Endometrium (tissue), 2 donors: ENCODE data around the gene SLC16A13.
"Not testable (repeated sequence)": the region's sequence is repeated elsewhere in the genome, so short reads cannot be mapped to it uniquely, and the experiment has no call there.

ENCODE experiments used
- FAIRE-seq: peaks from 2 replicates; lab custom pipeline; 2012; peaks lifted over from hg19 to GRCh38; lab: Jason Lieb, UNC
- donor health status: control.
- donor health status: control.

The SLC16A13 gene

GRCh38 chr17:7029659-7030058 lies 6.2 kb upstream of the SLC16A13 start:
- no peak for FAIRE-seq

GRCh38 chr17:7034955-7035590 lies 742 bp upstream of the SLC16A13 start:
- no peak for FAIRE-seq

GRCh38 chr17:7038025-7038862 lies 2.4 kb downstream of the SLC16A13 start:
- no peak for FAIRE-seq

- FAIRE-seq: no peak
Measured at GRCh38 chr17:7039832-7040231, 4.0 kb downstream of the SLC16A13 start.

GRCh38 chr17:7041607-7042500 lies 6.0 kb downstream of the SLC16A13 start:
- FAIRE-seq: no peak

GRCh38 chr17:7042501-7043181 lies 6.8 kb downstream of the SLC16A13 start:
- FAIRE-seq: no peak

GRCh38 chr17:7043182-7043496 lies 7.3 kb downstream of the SLC16A13 start:
- no peak for FAIRE-seq

GRCh38 chr17:7043497-7044198 lies 7.8 kb downstream of the SLC16A13 start, which contains the start of gene SLC16A11:
SLC16A11 (minus strand) TSS chr17:7044092; CDS start chr17:7043513, 579 bp downstream.
- no peak for FAIRE-seq

GRCh38 chr17:7045492-7046126 lies 9.8 kb downstream of the SLC16A13 start:
- FAIRE-seq: peak; percentile 86

GRCh38 chr17:7046127-7046724 lies 10.4 kb downstream of the SLC16A13 start:
- FAIRE-seq: no peak

GRCh38 chr17:7046725-7047397 lies 11.0 kb downstream of the SLC16A13 start:
- not testable (repeated sequence) for FAIRE-seq

GRCh38 chr17:7047566-7047965 lies 11.8 kb downstream of the SLC16A13 start:
- no peak for FAIRE-seq

GRCh38 chr17:7048968-7049367 lies 13.2 kb downstream of the SLC16A13 start:
- FAIRE-seq: no peak

- FAIRE-seq: not testable (repeated sequence)
Measured at GRCh38 chr17:7050583-7050982, 14.8 kb downstream of the SLC16A13 start.

GRCh38 chr17:7056386-7056785 lies 20.6 kb downstream of the SLC16A13 start:
- no peak for FAIRE-seq

- no peak for FAIRE-seq
Measured at GRCh38 chr17:7058831-7059447, 23.1 kb downstream of the SLC16A13 start.

GRCh38 chr17:7060165-7060891 lies 24.5 kb downstream of the SLC16A13 start:
- no peak for FAIRE-seq

GRCh38 chr17:7063518-7064094 lies 27.8 kb downstream of the SLC16A13 start:
- no peak for FAIRE-seq
